ENCODE results near the gene LYZL6. TPM values are rescaled to one million over a fixed set of nuclear protein-coding genes. Genes with fewer than 3 reads are reported as not detected.

Gene LYZL6, protein sequence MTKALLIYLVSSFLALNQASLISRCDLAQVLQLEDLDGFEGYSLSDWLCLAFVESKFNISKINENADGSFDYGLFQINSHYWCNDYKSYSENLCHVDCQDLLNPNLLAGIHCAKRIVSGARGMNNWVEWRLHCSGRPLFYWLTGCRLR
- total RNA-seq (not detected), polyA plus RNA-seq (not detected)
- long read RNA-seq, donor 1: 0 reads
- long read RNA-seq, donor 2: 0 reads
- long read RNA-seq, donor 3: 0 reads

DNA sequence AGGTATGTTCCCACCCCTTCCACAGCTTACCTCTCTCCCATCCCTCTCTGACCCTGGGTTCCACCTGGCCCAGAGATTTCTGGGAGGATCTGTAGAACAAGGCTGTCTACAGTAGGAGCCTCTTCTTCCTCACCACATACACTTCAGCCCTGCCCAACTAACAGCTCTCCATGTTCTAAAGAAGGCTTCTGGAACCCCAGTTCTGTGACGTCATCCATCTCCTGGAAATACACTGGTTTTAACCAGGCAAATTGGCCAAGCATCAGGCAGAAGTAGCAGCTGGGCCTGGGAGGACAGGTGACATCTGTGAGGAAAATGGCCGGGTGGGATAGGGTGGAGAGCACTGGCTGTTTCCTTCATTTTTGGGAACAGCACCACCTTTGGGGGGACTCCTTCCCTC lies at the start of gene LYZL6:
Gene LYZL6 (minus strand): TSS at position 177 of the 400 bp plus-strand sequence. CDS start 4,357 bp downstream, outside the sequence.
- H3K4me1 ChIP-seq: peaks cover 0 to 4% (median 0%) of the 10 kb centered on the region in 9 donors
- TF ChIP-seq, protein P1, sequence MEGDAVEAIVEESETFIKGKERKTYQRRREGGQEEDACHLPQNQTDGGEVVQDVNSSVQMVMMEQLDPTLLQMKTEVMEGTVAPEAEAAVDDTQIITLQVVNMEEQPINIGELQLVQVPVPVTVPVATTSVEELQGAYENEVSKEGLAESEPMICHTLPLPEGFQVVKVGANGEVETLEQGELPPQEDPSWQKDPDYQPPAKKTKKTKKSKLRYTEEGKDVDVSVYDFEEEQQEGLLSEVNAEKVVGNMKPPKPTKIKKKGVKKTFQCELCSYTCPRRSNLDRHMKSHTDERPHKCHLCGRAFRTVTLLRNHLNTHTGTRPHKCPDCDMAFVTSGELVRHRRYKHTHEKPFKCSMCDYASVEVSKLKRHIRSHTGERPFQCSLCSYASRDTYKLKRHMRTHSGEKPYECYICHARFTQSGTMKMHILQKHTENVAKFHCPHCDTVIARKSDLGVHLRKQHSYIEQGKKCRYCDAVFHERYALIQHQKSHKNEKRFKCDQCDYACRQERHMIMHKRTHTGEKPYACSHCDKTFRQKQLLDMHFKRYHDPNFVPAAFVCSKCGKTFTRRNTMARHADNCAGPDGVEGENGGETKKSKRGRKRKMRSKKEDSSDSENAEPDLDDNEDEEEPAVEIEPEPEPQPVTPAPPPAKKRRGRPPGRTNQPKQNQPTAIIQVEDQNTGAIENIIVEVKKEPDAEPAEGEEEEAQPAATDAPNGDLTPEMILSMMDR (IDR thresholded peaks at IDR 0.05): no peak
- ATAC-seq: no peak
- no peaks in the 10 kb centered on the region for H3K9me3 ChIP-seq
- H3K4me3 ChIP-seq: no peak within 1 kb of the TSS
- no peak for DNase-seq
- intact Hi-C loops (cut with DNase I): loop anchor here in 1 of 10 donors (10.0 kb wide), 1 partner anchor 89 kb away; no protein-coding TSS in a partner anchor
- H3K27ac ChIP-seq: no peak within 1 kb of the TSS
- no peaks in the 10 kb centered on the region for H3K36me3 ChIP-seq
- 75 to 76% methylated on average over 2 of the region's 2 CpGs for WGBS, 2 donors
- peaks cover 0 to 18% (median 7%) of the 10 kb centered on the region in 7 donors for H3K27me3 ChIP-seq

DNA sequence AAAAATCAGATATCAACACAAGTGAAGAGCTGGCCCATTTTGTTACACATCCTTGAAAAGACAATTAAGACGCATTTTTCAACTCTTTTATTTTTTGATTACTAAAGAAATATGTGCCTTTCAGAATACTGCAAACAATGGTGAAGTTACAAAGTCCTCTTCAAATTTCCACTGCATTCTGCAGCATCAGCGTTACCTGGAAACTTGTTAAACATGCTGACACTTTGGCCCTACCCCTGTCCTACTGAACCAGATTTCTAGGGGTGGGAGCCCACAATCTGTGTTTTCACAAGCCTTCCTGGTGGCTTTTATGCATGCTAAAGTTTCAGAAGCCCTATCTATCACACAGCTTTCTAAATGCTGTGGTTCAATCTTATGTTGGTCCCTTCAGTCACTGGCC lies 47.6 kb upstream of the LYZL6 start:
- Histone ChIP-seq H3K27me3 (peaks cover 0 to 5% (median 0%) of the 10 kb centered on the region in 7 donors), H3K36me3 (no peaks in the 10 kb centered on the region), H3K27ac (no peak overlapping the region), H3K4me1 (peaks cover 0 to 28% (median 10%) of the 10 kb centered on the region in 9 donors), H3K4me3 (no peak overlapping the region), H3K9me3 (peaks cover 0 to 21% (median 9%) of the 10 kb centered on the region in 11 donors)
- DNase-seq (no peak), ATAC-seq (no peak)
- intact Hi-C loops (cut with DNase I): no loop called here
- TF ChIP-seq, protein P1 (IDR thresholded peaks at IDR 0.05): no peak
- 89 to 90% methylated on average over 2 of the region's 2 CpGs for WGBS, 2 donors

DNA sequence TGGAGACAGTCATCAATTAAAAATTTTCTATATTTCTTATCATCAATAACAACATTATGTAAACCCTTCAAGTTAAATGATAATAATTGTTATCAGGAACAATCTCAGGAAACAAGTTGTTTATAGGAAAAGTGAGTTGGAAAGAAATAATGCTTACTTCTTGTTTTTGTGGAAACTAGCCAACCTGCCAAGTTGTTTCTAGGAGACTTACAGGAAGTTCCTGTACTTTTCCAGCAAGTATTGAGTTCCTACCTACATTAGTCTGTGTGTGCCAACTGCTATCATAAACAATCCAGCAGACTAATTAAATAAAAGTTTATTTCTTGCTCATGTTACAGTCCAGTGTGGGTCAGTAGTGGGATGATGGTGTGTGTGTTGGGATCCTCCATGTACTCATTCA lies 44.7 kb upstream of the LYZL6 start:
- peaks cover 0 to 13% (median 8%) of the 10 kb centered on the region in 11 donors for H3K9me3 ChIP-seq
- no peaks in the 10 kb centered on the region for H3K36me3 ChIP-seq
- no peak overlapping the region for H3K4me3 ChIP-seq
- TF ChIP-seq, protein P1 (IDR thresholded peaks at IDR 0.05): no peak
- H3K4me1 ChIP-seq: peaks cover 0 to 37% (median 10%) of the 10 kb centered on the region in 9 donors
- DNase-seq: no peak
- H3K27ac ChIP-seq: peak overlapping the region in 1 of 10 donors; percentile 12
- intact Hi-C loops (cut with DNase I): loop anchor here in 2 of 10 donors (10.0 kb wide), 2 partner anchors 53 to 487 kb away; partner anchors contain the start of gene RDM1 (in 1 of the 2)
- ATAC-seq: no peak
- peaks cover 0 to 4% (median 0%) of the 10 kb centered on the region in 7 donors for H3K27me3 ChIP-seq

DNA sequence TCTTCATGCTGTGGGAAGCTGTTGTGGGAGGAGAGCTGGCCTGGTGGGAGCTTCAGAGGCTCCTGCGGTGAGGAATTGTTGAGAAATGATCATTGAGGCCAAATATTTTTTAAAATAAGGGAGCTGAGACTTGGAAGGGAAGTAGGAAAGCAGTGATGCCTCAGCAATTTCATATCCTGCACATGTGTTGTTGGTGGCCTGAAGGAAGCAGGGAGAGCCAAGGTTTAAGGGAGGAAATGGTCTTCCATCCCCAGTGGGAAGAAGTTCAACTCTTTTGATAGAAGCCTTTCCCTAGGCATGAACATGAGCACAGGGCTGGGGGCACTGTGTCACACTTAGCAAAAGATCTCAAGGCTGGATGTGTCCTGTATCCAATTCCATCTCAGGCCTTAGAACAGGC lies 43.1 kb upstream of the LYZL6 start, which contains the start of gene CCL14:
Gene CCL14 (minus strand): TSS at position 87 of the 400 bp plus-strand sequence. CDS start 80 bp downstream, at position 7.
- peak within 1 kb of the TSS in 5 of 10 donors; percentile 10 to 20 (median 20) for H3K4me3 ChIP-seq

More for the DNA sequence above, 43.1 kb upstream of the LYZL6 start, which contains the start of gene CCL14:
- Histone ChIP-seq H3K36me3 (no peaks in the 10 kb centered on the region), H3K27me3 (no peaks in the 10 kb centered on the region), H3K4me1 (peaks cover 0 to 37% (median 10%) of the 10 kb centered on the region in 9 donors), H3K27ac (peak within 1 kb of the TSS in 5 of 10 donors; percentile 1 to 48 (median 16)), H3K9me3 (peaks cover 0 to 13% (median 8%) of the 10 kb centered on the region in 11 donors)
- no peak for DNase-seq
- ATAC-seq: peak in 6 of 8 donors; percentile 27 to 59 (median 42)
- TF ChIP-seq, protein P1 (IDR thresholded peaks at IDR 0.05): no peak
- intact Hi-C loops (cut with DNase I): loop anchor here in 2 of 10 donors (10.0 kb wide), 2 partner anchors 52 to 488 kb away; partner anchors contain the start of gene RDM1 (in 1 of the 2)
- WGBS, 2 donors: 31 to 41% methylated on average over 1 of the region's 1 CpG

Measured in heart right ventricle (tissue), 16 donors.